Neuron (in vitro differentiated cells): ENCODE measurements around the gene SIPA1L3.

Experiments used
- H2AFZ ChIP-seq: one replicate; pipeline ENCODE4 v1.6.1; 2013; ENCODE audit warnings: low read depth, mild to moderate bottlenecking, inconsistent platforms, low read length, moderate library complexity
- H3K27me3 ChIP-seq: one replicate; pipeline ENCODE4 v1.6.1; 2013; ENCODE audit warnings: low read length; ENCODE audit not compliant: insufficient read depth
- H3K36me3 ChIP-seq: one replicate; pipeline ENCODE4 v1.6.1; 2013; ENCODE audit warnings: low read length; ENCODE audit not compliant: insufficient read depth
- H3K4me1 ChIP-seq: one replicate; pipeline ENCODE4 v1.6.1; 2013; ENCODE audit warnings: low read length; ENCODE audit not compliant: insufficient read depth
- H3K4me3 ChIP-seq: 2 replicates; pipeline ENCODE4 v1.5.1; 2013; ENCODE audit warnings: mild to moderate bottlenecking, low read length, moderate library complexity
- H3K9me3 ChIP-seq: one replicate; pipeline ENCODE4 v1.6.1; 2013; ENCODE audit warnings: low read length

The SIPA1L3 gene

DNA sequence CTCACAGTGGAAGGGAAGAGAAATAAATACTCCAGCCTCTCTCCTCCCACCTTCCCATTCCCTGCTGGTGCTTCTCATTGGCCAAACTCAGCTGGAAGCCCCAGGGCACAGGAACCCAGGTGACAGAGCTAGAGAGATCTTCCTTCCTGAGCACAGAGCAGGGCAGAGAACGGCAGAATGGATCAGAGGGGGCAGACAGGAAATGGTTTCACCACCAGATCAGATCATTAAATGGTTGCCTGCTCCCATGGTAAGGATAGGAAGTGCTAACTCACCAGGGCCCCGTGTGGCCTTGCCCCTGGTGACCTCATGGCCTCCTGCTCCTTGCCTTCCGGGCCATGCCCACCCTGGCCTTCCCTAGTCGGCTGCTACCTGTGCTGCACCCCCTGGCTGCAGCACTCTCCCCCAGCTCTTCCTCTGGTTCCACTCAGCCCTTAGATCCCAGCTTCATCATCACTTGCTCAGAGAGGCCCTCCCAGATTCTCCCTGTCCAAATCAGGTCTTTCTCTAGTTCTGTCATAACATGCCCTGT is 208.3 kb downstream of the SIPA1L3 start:
- H3K36me3 ChIP-seq = peaks cover 36% of the 10 kb centered on the region

DNA sequence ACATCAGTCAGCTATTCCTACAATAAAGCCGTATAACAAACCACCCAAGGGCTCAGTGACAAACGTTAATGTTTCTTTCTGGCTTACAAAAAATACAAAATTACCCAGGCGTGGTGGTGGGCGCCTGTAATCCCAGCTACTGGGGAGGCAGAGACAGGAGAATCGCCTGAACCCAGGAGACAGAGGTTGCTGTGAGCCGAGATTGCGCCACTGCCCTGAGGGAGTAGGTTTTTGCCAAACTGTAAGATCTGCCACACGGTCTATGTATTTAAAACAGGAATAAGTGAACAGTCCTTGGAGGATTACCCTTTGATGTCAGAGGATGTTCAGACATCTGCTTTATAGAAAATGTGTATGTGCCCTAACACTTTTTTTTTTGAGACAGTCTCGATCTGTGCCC is 211.2 kb downstream of the SIPA1L3 start:
- Histone ChIP-seq H2AFZ (no peak overlapping the region), H3K36me3 (peaks cover 40% of the 10 kb centered on the region), H3K27me3 (no peaks in the 10 kb centered on the region), H3K9me3 (peaks cover 28% of the 10 kb centered on the region), H3K4me1 (no peaks in the 10 kb centered on the region), H3K4me3 (no peak overlapping the region)

More for the DNA sequence above, 208.3 kb downstream of the SIPA1L3 start:
- H3K4me3 ChIP-seq = no peak overlapping the region
- H3K9me3 ChIP-seq = peaks cover 13% of the 10 kb centered on the region
- no peaks in the 10 kb centered on the region for H3K4me1 ChIP-seq
- H3K27me3 ChIP-seq = no peaks in the 10 kb centered on the region
- no peak overlapping the region for H2AFZ ChIP-seq

GRCh38 chr19:38120471-38121025 is 213.5 kb downstream of the SIPA1L3 start:
- Histone ChIP-seq H3K27me3 (no peaks in the 10 kb centered on the region), H2AFZ (no peak overlapping the region), H3K9me3 (peaks cover 34% of the 10 kb centered on the region), H3K4me1 (no peaks in the 10 kb centered on the region), H3K36me3 (peaks cover 34% of the 10 kb centered on the region), H3K4me3 (no peak overlapping the region)

DNA sequence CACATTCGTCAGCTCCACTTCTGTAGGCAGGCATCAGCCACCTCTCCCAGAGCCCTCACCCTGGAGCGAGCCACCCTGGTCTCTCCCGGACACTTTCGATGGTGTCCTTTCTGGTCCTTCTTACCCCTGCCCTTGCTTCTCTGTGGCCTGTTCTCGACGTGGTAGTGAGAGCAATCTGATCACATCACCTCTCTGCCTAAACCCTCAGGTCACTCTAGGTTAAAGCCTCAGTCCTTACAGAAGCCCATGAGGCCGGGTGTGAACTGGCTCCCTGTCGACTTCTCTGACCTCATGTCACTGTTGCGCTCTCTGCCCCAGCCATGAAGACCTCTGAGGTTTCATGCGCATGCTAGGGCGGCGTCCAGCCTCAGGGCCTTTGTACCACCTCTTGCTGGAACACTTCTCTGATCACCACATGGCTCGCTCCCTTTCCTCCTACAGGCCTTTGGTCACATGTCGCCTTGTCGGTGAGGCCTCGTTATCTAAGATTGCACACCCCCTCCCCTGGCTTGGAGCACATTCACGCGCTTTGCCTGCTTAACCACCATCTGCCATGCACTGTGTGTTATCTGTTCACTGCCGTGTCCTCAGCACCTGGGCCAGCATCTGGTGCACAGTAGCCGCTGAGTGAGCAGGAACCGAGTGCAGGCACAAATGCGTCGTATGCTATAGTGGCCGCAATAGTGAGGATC is 215.5 kb downstream of the SIPA1L3 start:
- H3K36me3 ChIP-seq = peaks cover 36% of the 10 kb centered on the region
- peaks cover 37% of the 10 kb centered on the region for H3K9me3 ChIP-seq
- H3K4me3 ChIP-seq = no peak overlapping the region
- H3K4me1 ChIP-seq = no peaks in the 10 kb centered on the region
- H2AFZ ChIP-seq = no peak overlapping the region
- no peaks in the 10 kb centered on the region for H3K27me3 ChIP-seq

GRCh38 chr19:38125238-38125637 is 218.2 kb downstream of the SIPA1L3 start:
- H3K27me3 ChIP-seq = no peaks in the 10 kb centered on the region
- H3K4me3 ChIP-seq = no peak overlapping the region
- H3K9me3 ChIP-seq = peaks cover 25% of the 10 kb centered on the region
- no peaks in the 10 kb centered on the region for H3K4me1 ChIP-seq
- H3K36me3 ChIP-seq = peaks cover 21% of the 10 kb centered on the region
- no peak overlapping the region for H2AFZ ChIP-seq

- H3K27me3 ChIP-seq = no peaks in the 10 kb centered on the region
- peaks cover 15% of the 10 kb centered on the region for H3K36me3 ChIP-seq
- H3K4me1 ChIP-seq = no peaks in the 10 kb centered on the region
- peaks cover 8% of the 10 kb centered on the region for H3K9me3 ChIP-seq
- no peak overlapping the region for H3K4me3 ChIP-seq
- no peak overlapping the region for H2AFZ ChIP-seq
Measured at GRCh38 chr19:38130399-38130798, 223.4 kb downstream of the SIPA1L3 start.

GRCh38 chr19:38132781-38133180 is 225.8 kb downstream of the SIPA1L3 start:
- Histone ChIP-seq H3K9me3 (peaks cover 3% of the 10 kb centered on the region), H2AFZ (no peak overlapping the region), H3K4me3 (no peak overlapping the region), H3K27me3 (no peaks in the 10 kb centered on the region), H3K4me1 (no peaks in the 10 kb centered on the region), H3K36me3 (peaks cover 13% of the 10 kb centered on the region)

DNA sequence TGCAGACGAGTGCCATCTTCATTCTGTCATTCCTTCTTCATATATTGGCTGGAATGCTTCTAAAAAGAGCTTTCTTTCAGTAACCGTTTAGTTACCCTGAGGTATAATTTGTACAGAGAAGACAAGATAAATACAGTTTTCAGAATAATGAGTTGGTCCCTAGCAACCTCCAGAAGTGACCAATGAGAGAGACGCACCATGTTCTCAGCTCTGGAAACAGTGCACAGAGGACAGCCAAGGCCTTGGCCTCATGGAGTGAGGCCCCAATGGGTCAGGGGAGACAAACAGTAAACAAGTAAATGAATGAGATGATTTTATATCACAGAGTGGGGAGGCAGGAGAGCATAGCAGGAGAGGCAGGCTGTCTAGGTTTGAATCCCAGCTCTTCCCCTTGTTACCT is 226.3 kb downstream of the SIPA1L3 start:
- Histone ChIP-seq H2AFZ (no peak overlapping the region), H3K9me3 (peaks cover 3% of the 10 kb centered on the region), H3K36me3 (peaks cover 13% of the 10 kb centered on the region), H3K4me1 (no peaks in the 10 kb centered on the region), H3K27me3 (no peaks in the 10 kb centered on the region), H3K4me3 (no peak overlapping the region)

GRCh38 chr19:38134540-38135149 is 227.6 kb downstream of the SIPA1L3 start:
- H3K36me3 ChIP-seq = peaks cover 13% of the 10 kb centered on the region
- H3K9me3 ChIP-seq = peaks cover 3% of the 10 kb centered on the region
- H2AFZ ChIP-seq = no peak overlapping the region
- H3K4me1 ChIP-seq = no peaks in the 10 kb centered on the region
- H3K4me3 ChIP-seq = no peak overlapping the region
- H3K27me3 ChIP-seq = no peaks in the 10 kb centered on the region

DNA sequence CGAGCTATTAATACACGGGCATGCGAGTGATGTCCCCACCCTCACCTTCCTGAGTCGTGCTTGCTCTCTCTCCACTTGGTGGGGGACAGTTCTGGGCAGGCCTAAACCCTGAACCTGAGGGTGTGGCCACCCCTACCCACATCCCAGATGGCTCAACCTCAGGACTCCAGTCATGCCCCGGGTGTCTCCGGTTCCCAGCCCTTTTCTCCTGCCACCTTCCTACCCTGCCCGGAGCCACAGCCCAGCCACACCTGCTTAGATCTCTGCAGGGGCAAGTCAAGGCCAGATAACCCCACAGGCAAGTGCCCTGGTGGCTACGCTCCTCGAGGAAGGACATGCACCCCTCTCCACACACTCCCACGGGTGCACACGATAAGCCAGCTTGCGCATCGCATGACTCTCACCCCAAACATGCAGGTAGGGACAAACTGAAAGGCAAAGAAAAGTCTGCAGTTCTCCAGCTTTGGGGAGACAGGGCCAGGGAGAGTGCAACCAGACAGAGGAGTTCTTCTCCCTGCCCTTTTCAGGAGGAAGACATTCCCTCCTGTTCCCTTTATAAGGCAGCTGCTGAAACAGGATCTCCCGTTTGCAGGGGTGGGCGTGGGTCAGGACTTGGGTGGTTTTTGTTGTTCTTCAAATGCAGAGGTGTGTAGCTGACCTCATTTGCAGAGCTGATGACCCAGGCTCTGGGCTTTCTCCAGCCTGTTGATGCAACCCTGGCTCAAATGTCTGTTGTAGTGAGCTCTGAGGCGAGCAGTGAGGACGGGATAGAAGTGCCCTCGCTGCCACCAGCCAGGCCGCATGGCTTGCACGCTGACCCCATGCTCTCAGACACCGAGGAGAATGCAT is 228.4 kb downstream of the SIPA1L3 start:
- peaks cover 10% of the 10 kb centered on the region for H3K36me3 ChIP-seq
- peaks cover 2% of the 10 kb centered on the region for H3K9me3 ChIP-seq
- H3K4me3 ChIP-seq = no peak overlapping the region
- no peaks in the 10 kb centered on the region for H3K4me1 ChIP-seq
- no peaks in the 10 kb centered on the region for H3K27me3 ChIP-seq
- no peak overlapping the region for H2AFZ ChIP-seq

- no peaks in the 10 kb centered on the region for H3K4me1 ChIP-seq
- no peak overlapping the region for H2AFZ ChIP-seq
Measured at GRCh38 chr19:38139122-38139521, 232.1 kb downstream of the SIPA1L3 start.

DNA sequence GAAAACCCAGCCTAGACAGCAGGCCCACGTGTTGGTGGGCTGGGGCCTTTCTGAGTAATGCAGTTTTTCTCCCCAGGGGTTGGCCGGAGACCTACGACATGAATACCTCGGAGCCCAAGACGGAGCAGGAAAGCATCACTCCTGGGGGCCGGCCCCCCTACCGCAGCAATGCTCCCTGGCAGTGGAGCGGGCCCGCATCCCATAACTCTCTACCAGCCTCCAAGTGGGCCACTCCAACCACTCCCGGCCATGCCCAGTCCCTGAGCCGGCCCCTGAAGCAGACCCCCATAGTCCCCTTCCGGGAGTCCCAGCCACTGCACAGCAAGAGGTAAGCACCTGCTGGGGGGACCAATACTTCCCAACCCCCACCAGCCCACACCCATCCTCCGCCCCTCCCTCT is 234.1 kb downstream of the SIPA1L3 start:
- Histone ChIP-seq H3K36me3 (peaks cover 7% of the 10 kb centered on the region), H3K4me1 (no peaks in the 10 kb centered on the region), H3K4me3 (no peak overlapping the region), H2AFZ (no peak overlapping the region), H3K9me3 (no peaks in the 10 kb centered on the region), H3K27me3 (no peaks in the 10 kb centered on the region)

More at GRCh38 chr19:38139122-38139521, 232.1 kb downstream of the SIPA1L3 start:
- no peaks in the 10 kb centered on the region for H3K9me3 ChIP-seq
- H3K36me3 ChIP-seq = peaks cover 2% of the 10 kb centered on the region
- no peaks in the 10 kb centered on the region for H3K27me3 ChIP-seq
- H3K4me3 ChIP-seq = no peak overlapping the region
